HG02870 (cell line): Measurements from ENCODE around the gene TRAF5.
"Not testable (repeated sequence)": the region's sequence is repeated elsewhere in the genome, so short reads cannot be mapped to it uniquely, and the experiment has no call there.

Experiments used
- ATAC-seq: cut with Tn5 transposase; IDR thresholded peaks from one replicate; pipeline ENCODE4 v1.9.1; 2021; ENCODE audit warnings: mild to moderate bottlenecking, moderate library complexity; ENCODE audit not compliant: unreplicated experiment

Gene TRAF5, protein sequence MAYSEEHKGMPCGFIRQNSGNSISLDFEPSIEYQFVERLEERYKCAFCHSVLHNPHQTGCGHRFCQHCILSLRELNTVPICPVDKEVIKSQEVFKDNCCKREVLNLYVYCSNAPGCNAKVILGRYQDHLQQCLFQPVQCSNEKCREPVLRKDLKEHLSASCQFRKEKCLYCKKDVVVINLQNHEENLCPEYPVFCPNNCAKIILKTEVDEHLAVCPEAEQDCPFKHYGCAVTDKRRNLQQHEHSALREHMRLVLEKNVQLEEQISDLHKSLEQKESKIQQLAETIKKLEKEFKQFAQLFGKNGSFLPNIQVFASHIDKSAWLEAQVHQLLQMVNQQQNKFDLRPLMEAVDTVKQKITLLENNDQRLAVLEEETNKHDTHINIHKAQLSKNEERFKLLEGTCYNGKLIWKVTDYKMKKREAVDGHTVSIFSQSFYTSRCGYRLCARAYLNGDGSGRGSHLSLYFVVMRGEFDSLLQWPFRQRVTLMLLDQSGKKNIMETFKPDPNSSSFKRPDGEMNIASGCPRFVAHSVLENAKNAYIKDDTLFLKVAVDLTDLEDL

DNA sequence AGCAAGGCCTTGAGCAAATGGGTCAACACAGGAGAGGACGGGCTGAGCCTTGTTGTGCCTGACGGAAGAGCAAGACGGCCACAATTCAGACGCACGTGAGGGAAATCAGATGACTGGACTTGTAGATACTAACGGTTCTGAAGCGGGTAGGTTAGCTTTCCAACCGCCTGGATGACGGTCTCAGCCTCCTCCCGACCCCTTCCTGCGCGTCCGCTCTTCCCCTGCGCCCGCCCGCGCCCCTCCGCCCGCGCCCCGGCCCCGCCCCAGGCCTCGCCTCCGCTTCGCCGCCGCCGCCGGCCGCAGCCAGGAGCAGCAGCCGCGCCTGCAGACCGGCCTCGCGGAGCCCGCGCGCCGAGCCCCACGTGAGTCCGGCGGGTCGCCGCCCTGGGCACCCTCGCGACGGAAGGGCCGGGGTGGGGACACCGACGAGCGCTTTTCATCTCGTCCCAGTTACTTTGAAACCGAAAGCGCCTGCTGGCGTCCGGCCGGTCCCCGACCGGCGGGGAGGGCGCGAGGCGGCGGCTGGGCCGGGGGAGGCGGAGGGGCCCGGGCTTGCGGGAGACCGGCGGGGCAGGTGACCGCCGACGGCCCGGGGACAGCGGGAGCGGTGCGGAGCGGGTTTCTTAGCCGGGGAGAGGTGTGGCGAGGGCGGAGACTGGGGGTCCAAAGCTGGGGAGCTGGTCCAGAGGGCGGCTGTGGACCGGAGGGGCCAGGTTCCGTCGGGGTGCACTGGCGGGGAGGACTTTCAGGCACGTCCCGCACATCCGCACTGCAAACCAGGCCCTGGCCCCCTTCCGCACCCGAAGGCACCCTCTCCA lies at the start of gene TRAF5:
TRAF5 (plus strand) TSS at position 306 of the 818 bp plus-strand sequence. CDS start 26,407 bp downstream, outside the sequence.
- no peak for ATAC-seq

DNA sequence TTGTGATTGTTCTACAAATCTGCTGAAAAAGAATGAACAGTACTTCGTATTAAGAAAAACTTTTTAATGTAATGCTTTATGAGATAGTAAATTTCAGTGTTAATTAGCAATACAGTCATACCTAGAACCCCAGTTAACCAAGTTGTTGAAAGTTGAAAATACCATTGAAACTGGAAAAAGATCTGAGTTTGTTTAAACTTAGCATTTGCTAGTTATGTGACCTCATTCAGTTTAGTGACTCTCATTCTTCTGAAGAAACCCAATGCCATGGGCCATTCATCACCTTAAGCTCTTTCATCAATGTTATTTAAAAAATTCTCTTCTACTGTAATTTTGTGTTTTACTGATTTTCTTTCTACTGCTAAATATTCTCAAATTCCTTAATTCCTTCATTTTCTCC lies 47.3 kb upstream of the TRAF5 start:
- ATAC-seq, result no peak

DNA sequence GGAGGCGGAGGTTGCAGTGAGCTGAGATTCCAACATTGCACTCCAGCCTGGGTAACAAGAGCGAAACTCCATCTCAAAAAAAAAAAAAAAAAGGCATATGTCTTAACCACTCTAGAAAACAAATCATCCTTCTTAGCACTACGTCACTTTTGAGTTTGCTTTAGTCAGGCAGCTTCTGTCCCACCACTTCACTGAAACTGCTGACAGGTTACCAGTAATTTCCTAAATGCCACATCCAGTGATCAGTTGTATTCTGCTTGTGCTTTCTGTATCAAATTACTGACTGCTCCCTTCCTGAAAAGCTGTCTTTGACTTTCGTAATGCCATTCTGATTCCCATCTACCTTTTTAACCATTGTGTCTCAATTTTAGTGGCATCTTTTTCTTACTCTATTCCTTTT lies 45.7 kb upstream of the TRAF5 start:
- ATAC-seq, result no peak

DNA sequence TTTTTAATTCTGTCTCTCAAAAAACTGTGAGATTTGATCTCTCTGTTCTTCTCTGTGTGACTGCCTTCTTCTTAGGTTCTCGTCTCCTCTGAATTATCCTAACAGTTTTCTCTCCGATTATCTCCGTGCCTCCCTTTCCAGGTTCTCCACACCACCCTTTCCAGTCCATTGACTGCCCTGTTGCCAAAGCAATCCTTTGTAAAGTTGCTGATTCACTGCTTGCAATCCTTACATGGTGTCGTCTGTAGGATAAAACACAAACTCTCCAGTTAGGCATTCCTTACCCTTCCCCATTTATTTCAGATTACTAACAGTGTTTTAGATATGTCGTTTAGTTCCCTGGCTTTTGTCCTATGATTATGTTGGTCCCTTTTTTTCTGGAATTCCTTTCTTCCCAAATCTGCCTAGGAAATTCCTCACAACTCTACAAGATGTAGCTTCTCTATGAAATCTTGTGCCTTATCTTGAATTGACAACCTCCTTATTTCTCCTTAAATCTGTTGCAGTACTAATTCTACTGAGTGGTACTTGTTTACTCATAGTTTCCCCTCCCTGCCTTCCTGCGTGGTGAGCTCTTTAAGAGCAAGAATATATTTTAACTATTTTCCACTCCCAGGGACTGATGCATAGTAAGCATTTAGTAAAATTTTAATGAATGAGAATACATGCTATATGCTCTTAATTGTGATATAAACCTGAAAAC lies 45.2 kb upstream of the TRAF5 start:
- no peak for ATAC-seq

DNA sequence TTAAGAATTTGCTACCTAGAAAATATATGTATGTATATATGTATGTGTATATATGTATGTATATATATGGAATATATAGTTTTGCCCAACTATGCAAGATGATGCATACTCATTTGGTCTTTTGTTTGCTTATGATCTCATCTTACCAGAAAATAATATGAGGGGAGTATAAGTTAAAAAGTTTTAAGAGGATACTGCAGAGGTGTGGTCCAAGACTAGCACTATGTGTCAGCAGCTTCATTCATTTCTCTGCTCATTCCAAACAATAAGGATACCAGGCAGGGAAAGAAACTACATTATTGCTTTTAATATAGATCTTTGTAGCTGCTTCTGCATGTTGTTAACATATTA lies 44.6 kb upstream of the TRAF5 start:
- no peak for ATAC-seq

DNA sequence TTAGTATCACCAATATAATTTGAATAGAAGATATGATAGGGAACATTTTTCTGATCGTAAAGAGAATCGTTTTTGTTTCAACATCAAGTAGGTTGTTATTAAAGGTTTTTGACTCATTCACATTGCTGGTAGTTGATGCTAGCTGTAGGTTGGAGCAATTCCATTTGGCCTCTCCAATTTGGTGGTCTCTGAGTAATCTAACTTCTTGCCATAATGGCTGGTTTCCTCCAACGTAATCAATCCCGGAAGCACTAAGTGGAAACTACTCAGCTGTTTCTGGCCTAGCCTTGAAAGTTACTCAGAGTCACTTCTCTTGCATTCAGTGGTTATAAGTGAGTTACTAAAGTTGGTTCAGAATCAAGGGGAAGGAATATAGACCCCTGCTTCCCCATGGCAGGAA lies 41.4 kb upstream of the TRAF5 start:
- no peak for ATAC-seq

DNA sequence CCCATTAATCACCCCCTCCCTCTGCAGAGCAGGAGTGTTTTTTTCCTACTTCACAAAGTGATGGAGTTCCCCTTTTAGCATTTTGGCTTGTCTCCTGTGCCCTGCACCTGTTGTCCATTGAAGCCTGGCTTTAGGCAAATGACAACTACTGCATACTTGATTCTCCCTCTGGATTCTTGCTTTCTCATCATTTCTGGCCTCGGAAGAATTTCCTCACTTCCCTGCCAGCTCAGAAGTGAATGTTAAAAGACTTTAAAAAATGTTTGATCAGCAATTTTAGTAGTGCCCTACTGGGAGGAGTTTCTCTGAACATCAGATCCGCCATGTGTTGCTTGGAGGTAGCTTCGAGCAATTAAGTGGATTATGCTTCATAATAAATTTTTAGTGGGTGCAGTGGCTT lies 39.4 kb upstream of the TRAF5 start:
- no peak for ATAC-seq

DNA sequence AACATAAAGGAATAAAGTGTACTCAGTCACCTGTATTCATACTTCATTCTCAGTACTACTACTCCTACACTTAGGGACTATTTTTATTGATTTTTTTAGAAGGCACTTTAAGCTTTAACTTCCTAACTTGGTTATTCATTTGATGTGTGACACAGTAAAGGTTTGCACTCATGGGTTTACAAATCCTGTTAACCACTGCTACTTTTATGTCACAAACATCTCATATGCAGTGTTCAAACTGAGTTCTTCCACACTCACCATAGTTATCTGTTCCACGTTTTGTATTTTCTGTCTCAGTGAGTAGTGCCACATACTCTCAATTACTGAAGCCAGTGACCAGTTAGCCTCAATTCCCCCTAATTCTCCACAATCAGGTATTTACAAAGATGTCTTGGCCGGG lies 34.2 kb upstream of the TRAF5 start:
- ATAC-seq, result no peak

DNA sequence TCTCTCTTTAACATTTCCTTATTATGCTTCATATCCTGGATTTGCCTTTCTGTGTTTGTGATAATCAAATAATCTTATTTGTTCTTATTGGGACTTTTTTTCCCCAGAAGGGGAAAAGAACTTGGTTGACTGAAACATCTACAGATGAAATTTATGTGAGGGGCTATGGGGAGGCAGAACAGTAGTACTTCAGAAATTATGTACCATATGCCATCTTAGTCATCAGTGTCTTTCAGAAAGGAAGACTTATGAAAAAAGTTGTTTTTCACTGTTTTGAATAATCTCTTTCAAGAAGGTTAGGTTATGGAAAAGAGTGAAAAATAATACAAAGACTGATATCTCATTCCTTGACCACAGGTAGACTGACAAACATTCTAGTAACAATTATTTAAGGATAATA lies 30.2 kb upstream of the TRAF5 start:
- ATAC-seq, result no peak

DNA sequence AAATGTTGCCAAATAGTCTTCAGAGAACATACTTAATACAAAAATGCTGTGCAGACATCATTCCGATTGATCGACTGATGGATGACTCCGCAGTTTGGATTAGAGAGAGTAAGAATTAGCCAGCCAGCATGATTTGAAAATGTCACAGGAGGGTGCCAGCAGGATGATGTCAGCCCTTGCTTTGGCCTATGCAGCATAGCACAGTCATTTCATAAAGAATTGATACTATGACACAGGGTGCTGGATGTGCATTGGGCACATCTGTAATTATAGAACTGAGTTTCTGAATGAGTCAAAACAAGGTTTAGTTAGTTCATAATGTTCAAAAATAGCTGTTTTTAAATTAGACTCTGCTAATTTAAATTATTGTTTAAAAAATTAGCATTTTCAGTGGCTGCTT lies 21.6 kb upstream of the TRAF5 start:
- peak; percentile 98 for ATAC-seq

DNA sequence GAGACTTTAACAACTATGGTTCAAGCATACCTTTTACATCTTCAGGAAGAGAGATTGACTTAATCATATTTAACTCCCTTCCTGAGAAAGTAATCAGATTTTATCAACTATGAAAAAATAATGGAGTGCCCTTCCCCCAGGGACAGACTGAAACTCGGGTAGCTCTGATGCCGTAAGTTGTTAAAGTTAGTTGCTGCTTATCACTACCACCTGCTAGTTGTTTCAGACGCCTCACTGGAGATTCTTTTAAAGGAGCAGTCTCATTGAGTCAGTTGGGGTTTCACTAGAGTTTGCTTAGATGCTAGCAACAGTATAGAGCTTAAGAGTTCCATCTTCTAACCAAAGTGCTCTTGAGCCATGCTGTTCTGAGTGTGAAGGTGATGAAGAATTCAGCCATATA lies 17.0 kb upstream of the TRAF5 start:
- no peak for ATAC-seq

DNA sequence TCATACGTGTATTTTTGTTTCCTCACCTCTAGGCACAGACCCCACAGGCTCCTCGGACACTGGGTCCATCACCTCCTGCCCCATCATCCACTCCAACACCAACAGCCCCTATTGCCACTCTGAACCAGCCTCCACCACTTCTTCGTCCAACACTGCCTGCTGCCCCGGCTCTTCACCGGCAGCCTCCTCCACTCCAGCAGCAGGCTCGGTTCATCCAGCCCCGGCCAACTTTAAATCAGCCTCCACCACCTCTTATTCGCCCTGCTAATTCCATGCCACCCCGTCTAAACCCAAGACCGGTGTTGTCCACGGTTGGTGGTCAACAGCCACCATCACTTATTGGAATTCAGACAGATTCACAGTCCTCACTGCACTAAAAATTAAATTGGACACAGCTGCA lies 13.2 kb upstream of the TRAF5 start:
- ATAC-seq, result no peak

DNA sequence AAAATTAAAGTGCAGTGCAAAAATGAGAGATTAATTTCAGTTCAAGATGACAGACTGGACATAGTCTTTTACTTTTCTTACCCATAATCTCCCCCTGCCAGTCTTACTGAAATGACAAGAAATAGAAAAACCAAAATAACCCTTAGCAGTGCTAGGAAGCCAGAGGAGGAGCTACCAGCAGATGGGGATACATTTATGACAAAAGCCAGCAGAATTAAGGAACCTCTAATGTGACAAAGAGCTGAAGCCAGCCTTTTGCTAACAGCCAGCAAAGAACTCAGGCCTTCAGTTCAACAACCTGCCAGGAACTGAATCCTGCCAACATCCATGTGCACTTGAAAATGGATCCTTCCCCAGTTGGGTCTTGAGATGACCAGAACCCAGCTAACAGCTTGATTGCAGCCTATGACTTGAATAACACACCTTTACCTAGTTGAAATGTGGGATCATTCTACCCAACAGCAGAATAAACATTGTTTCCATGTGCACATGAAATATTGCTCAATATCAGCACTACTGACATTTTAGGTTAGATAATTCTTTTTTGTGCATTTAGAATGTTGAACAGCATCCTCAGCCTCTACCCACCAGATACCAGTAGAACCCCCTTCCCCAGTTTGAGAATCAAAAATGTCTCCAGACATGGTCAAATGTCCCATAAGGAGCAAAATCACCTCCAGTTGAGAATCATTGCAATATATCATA lies 7.9 kb upstream of the TRAF5 start:
- ATAC-seq, result no peak

DNA sequence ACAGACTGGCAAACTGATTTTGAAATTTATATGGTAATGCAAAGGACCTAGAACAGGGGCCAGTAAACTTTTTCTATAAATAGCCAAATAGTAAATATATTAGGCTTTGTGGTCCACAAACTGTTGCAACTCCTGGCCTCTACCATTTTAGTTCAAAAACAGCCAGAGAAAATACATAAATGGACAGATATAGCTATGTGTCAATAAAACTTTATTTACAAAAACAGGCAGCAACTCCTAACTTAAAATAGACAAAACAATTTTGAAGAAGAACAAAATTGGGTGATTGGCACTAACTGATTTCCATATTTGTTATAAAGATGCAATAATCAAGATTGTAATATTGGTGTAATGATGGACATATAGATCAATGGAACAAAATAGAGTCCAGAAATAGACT lies 6.7 kb upstream of the TRAF5 start:
- no peak for ATAC-seq

DNA sequence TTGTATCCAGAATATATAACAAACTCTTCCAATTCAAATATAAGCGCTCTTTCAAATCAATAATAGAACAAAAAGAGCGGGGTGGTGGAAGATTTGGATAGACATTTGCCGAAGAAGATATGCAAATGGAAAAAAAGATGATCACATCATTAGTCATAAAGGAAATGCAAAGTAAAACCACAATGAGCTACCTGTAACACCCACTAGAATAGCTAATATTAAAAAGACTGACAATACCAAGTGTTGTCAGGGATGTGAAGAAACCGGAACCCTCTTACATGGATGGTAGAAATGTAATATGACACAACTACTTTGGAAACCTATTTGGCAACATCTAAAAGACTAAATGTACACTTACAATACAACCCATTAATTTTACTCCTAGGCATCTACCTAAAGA lies 5.7 kb upstream of the TRAF5 start:
- no peak for ATAC-seq

DNA sequence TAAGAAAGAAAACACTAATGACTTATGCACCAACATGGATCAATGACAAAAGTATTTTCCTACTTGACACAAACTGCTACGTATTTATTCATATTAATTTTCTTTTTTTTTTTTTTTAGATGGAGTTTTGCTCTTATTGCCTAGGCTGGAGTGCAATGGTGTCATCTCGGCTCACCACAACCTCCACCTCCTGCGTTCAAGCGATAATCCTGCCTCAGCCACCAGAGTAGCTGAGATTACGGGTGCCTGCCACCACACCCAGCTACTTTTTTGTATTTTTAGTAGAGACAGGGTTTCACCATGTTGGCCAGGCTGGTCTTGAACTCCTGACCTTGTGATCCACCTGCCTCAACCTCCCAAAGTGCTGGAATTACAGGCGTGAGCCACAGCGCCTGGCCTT lies 5.0 kb upstream of the TRAF5 start:
- ATAC-seq, result not testable (repeated sequence)

DNA sequence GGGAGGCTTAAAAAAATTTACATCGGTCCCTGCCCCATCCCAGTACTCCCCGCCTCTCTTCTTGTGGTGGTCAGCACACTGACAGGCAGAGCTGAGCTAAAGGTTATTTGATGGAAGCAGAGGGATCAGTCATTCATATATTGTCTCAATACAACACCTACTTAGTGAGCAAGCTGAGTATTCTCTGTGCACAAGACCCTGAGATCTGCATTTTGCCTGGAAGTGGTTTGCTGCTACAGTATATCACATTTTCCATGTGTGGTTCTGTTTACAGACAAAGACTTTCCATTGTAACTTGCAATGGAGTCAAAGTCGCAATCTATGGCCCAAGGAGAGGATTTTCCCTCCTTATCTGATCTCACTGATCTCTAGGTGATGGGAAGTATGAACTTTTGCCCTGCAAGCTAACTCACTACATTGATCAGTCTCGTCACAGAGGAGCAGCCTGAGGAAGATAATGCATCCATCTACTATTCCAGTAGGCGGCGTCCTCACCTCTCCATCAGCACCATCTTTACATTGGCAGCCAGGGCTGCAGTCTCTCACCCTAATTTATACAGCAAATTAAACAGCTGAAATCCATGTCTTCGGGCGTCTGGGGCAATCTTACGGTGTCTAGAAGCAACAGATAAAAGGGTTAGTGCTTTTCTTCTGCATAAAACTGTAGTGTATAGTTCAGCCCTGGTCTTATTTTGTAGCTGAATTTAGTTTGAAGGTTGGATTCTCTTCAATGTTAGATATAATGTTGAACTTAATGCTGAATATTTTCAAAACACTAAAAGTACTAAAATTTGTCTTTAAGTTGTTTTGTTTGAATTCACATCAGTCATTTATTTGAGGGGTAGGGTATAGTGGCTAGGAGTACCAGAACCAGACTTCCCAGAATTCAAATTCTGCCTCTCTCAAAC lies 3.2 kb upstream of the TRAF5 start:
- ATAC-seq, result peak; percentile 55

DNA sequence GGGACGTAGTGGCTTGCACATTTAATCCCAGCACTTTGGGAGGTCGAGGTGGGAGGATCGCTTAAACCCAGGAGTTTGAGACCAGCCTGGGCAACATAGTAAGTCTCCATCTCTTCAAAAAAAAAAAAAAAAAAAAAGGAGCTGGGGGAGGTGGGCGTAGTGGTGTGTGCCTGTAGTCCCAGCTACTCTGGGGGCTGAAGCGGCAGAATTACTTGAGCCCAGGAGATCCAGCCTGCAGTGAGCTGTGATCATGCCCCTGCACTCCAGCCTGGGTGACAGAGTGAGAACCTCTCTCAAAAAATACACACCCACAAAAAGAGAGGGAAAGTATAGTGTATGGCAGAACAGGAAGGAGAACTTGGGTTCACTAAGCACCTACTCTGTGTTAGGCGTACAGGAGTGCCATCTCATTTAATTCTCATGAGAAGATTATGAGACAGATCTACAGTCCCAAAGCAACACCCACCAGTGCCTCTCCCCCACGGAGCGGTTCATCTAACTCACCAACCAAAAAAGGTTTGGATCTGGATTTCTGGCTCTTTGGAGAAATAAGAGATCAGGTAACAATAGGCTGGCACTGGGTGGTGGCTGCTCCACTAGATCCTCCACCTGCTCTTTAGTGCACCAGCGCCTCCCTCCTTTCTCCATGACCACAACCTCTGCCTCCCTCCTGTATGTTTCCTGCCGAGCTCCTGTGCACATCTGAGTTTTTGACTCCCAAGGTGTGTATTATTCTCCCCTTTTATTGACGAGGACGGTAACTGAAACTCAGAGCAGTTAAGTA lies 1.4 kb upstream of the TRAF5 start:
- no peak for ATAC-seq

DNA sequence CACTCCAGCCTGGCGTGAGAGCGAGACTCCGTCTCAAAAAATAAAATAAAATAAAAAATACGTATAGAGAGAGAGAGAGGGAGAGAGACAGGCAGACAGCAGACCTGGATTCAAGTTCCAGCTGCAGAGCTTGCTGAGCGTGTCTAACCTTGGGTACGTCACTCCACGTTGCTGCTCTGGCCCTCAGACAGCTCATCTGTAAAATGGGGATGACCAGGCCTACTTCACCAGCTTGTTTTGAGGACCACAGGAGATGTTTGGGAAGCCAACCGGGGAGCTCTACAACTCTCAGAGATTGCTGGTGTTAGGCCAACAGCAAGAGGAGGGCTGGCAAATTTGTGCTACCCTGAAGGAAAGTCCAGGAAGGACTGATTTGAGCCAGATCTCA lies 499 bp upstream of the TRAF5 start:
- ATAC-seq, result no peak
